Panc1 (cell line): ENCODE measurements around the gene LAMC3. TPM values are rescaled to one million over a fixed set of nuclear protein-coding genes. Genes with fewer than 3 reads are reported as not detected.

Source experiments
- ATAC-seq: fragments of 200-7000 bp; cut with Tn5 transposase; 2 replicates; pipeline ENCODE4 v1.9.1; 2020; ENCODE audit warnings: mild to moderate bottlenecking, moderate library complexity
- BruUV-seq: library from RNA; stranded (reverse); fragments of 400-500 nt; replicated peaks from 2 replicates; lab custom pipeline; 2021; lab: Mats Ljungman, UMichigan
- CTCF ChIA-PET: fragments of 300-600 bp; sonication (Branson Sonifier 250); formaldehyde crosslinking; loops from one replicate; lab custom pipeline; 2022; ENCODE audit warnings: antibody characterized with exemption; lab: Charles Lee
- POLR2A ChIA-PET: fragments of 300-600 bp; sonication (Branson Sonifier 250); formaldehyde crosslinking; loops from one replicate; lab custom pipeline; 2022; ENCODE audit warnings: antibody characterized with exemption; lab: Charles Lee
- DNase-seq: peaks from one replicate; pipeline ENCODE4 v3.0.0-alpha.2; 2010; ENCODE audit warnings: low read depth, low spot score
- H3K27ac ChIP-seq: 2 replicates; pipeline ENCODE4 v1.5.1; 2011; ENCODE audit warnings: mild to moderate bottlenecking, low read length, inconsistent platforms
- H3K27me3 ChIP-seq: fragments of 200-500 bp; sonication (Bioruptor generic); 2 replicates; pipeline ENCODE4 v1.6.0; 2014; ENCODE audit warnings: low read length, inconsistent platforms; ENCODE audit not compliant: control insufficient read depth, insufficient read depth
- H3K36me3 ChIP-seq: fragments of 200-500 bp; sonication (Bioruptor generic); 2 replicates; pipeline ENCODE4 v1.5.1; 2014; ENCODE audit warnings: inconsistent platforms, mild to moderate bottlenecking, low read length, moderate library complexity; ENCODE audit not compliant: control insufficient read depth, insufficient read depth
- H3K4me1 ChIP-seq: 2 replicates; pipeline ENCODE4 v1.5.1; 2011; ENCODE audit warnings: inconsistent platforms, mild to moderate bottlenecking, low read length, moderate library complexity; ENCODE audit not compliant: control insufficient read depth, insufficient read depth
- H3K4me3 ChIP-seq, 2 experiments: 2 replicates each; pipeline ENCODE4 v1.5.1; 2011 to 2012; ENCODE audit warnings: low read depth in 2 of 2, low read length in 2 of 2, mild to moderate bottlenecking in 2 of 2, inconsistent platforms in 1 of 2, moderate library complexity in 1 of 2
- H3K9me3 ChIP-seq: fragments of 200-500 bp; sonication (Bioruptor generic); 2 replicates; pipeline ENCODE4 v1.5.1; 2014; ENCODE audit warnings: low read depth, mild to moderate bottlenecking, inconsistent platforms, low read length, moderate library complexity; ENCODE audit not compliant: control insufficient read depth, insufficient read depth
- POLR2AphosphoS5 ChIP-seq: IDR thresholded peaks from 2 replicates; pipeline ENCODE4 v1.6.1; 2012; ENCODE audit warnings: mild to moderate bottlenecking, low read depth, low read length, moderate library complexity
- REST ChIP-seq, 2 experiments: IDR thresholded peaks; 2 replicates each; pipeline ENCODE4 v1.6.1; 2011 to 2012; ENCODE audit warnings: low read depth in 2 of 2, control low read depth in 1 of 2, low read length in 1 of 2, mild to moderate bottlenecking in 1 of 2, moderate library complexity in 1 of 2; ENCODE audit not compliant: insufficient read depth in 1 of 2
- SIN3A ChIP-seq: IDR thresholded peaks from 2 replicates; pipeline ENCODE4 v1.6.1; 2012; ENCODE audit warnings: low read depth, mild to moderate bottlenecking, low read length, moderate library complexity, borderline replicate concordance; ENCODE audit not compliant: insufficient read depth
- TCF7L2 ChIP-seq: IDR thresholded peaks from 2 replicates; pipeline ENCODE4 v1.6.1; 2011; ENCODE audit warnings: mild to moderate bottlenecking, low read depth, low read length, inconsistent platforms
- in situ Hi-C: cut with HindIII; loops from 2 replicates; pipeline ENCODE4 v1.10.0; 2016; ENCODE audit warnings: low sequenced_read_pairs, low pct_unique_long_range_greater_than_20kb
- intact Hi-C: fragments of 100-400 bp; cut with micrococcal nuclease; formaldehyde crosslinking; loops from one replicate; pipeline ENCODE4 v1.10.0; 2022; ENCODE audit not compliant: unreplicated experiment
- total RNA-seq: library from RNA; stranded (reverse); gene quantifications from one replicate; pipeline ENCODE4 v1.2.1, GENCODE V29; 2021; ENCODE audit not compliant: unreplicated experiment
- TF ChIP-seq, protein P1 (sequence below): fragments of 450-650 bp; IDR thresholded peaks from 2 replicates; pipeline ENCODE4 v1.5.1; 2017; ENCODE audit warnings: mild to moderate bottlenecking

The LAMC3 gene
- total RNA-seq, 1 experiment from 2014 or later = 16.4 TPM

DNA sequence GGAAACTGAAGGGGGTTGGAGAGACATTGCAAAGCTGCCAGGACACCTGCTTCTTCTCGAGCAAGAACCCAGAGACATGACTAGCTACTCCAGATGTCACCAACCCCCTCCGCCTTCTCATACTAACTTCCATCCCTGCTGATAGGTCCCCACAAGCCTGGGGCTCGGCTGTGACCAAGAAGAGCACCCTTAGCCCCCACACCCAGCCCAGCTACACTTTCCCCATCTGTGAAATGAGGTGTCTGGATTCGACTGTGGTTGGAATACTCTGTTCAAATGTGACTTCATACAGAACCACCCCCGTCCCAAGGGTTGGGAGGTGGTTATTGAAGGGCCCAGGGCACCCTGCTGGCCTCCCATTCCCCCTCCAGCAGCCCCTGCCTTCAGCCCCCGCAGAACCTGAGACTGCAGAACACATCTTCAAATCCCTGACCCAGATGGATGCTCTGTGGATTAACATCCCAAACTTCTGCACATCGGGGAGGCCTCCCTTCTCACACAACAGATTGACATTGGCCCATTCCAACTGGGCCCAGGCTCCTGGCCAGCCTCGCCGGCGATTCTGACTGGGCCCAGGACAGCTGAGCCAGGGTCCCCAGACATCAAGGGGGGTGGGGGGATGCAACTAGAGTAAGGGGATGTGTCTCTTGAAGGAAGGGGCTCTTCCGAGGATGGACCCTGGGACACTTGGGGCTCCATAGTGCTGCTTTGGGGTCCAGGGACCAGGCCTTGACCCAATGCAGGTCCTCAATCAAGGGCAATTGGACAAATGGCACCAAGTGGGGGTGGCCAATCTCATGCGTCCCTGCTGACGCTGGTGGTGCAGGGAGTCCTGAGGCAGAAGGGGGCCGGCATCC lies 48.2 kb upstream of the LAMC3 start:
- intact Hi-C loops (no loop called here), in situ Hi-C loops (no loop called here)
- peaks cover 5% of the 10 kb centered on the region for H3K4me1 ChIP-seq
- DNase-seq (no peak), ATAC-seq (no peak)
- TF ChIP-seq, protein P1, sequence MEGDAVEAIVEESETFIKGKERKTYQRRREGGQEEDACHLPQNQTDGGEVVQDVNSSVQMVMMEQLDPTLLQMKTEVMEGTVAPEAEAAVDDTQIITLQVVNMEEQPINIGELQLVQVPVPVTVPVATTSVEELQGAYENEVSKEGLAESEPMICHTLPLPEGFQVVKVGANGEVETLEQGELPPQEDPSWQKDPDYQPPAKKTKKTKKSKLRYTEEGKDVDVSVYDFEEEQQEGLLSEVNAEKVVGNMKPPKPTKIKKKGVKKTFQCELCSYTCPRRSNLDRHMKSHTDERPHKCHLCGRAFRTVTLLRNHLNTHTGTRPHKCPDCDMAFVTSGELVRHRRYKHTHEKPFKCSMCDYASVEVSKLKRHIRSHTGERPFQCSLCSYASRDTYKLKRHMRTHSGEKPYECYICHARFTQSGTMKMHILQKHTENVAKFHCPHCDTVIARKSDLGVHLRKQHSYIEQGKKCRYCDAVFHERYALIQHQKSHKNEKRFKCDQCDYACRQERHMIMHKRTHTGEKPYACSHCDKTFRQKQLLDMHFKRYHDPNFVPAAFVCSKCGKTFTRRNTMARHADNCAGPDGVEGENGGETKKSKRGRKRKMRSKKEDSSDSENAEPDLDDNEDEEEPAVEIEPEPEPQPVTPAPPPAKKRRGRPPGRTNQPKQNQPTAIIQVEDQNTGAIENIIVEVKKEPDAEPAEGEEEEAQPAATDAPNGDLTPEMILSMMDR = no peak
- TF ChIP-seq POLR2AphosphoS5 (no peak), SIN3A (no peak), REST (IDR thresholded peaks at IDR 0.05; ENCODE audit: insufficient read depth in 1 of 2, low read depth in 2 of 2, low read length in 1 of 2) (no peak), TCF7L2 (no peak)
- ChIA-PET POLR2A (no interaction called here), CTCF (no interaction called here)
- no peak overlapping the region for H3K4me3 ChIP-seq
- no peaks in the 10 kb centered on the region for H3K36me3 ChIP-seq
- H3K27me3 ChIP-seq = no peaks in the 10 kb centered on the region
- no TSS peak for BruUV-seq
- H3K9me3 ChIP-seq = no peaks in the 10 kb centered on the region
- no peak overlapping the region for H3K27ac ChIP-seq

DNA sequence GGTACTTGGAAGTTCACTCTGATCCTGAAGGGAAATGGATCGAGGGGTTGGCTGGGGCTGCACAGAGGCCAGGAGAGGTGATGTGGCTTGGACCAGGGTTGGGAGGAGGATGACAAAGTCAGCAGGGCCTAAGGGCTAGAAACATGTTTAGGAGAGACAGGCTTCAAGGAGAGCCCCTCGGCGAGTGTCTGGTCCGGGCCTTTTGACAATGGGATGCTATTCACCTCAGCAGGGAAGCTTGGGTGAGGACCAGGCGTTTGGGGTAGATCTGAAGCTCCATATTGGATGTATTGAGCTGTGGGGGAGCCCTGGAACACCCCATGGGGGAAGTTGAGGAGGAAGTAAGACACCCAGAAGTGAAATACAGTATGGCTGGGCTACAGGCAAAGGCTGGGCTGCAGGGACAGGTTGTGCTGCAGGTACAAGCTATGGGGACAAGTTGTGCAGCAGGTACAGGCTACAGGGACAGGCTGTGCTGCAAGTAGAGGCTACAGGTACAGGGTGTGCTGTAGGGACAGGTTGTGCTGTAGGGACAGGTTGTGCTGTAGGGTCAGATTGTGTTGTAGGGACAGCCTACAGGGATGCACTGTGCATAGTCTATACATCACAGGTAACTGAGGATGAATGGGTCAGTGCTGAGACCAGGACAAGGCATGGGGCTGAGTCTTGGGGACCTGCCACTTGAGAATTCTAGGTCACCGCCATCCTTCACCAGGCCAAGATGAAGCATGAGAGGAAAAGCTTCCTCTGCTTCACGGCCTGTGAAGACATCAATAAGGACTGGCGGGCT lies 47.3 kb upstream of the LAMC3 start:
- BruUV-seq = no TSS peak
- ATAC-seq = no peak
- peaks cover 5% of the 10 kb centered on the region for H3K4me1 ChIP-seq
- H3K9me3 ChIP-seq = no peaks in the 10 kb centered on the region
- in situ Hi-C loops = no loop called here
- H3K27ac ChIP-seq = no peak overlapping the region
- no peak overlapping the region for H3K4me3 ChIP-seq
- TF ChIP-seq POLR2AphosphoS5 (no peak), SIN3A (no peak), TCF7L2 (no peak), REST (IDR thresholded peaks at IDR 0.05; ENCODE audit: insufficient read depth in 1 of 2, low read depth in 2 of 2, low read length in 1 of 2) (no peak)
- TF ChIP-seq, protein P1 = no peak
- H3K36me3 ChIP-seq = no peaks in the 10 kb centered on the region
- DNase-seq = no peak
- ChIA-PET POLR2A (no interaction called here), CTCF (no interaction called here)
- H3K27me3 ChIP-seq = no peaks in the 10 kb centered on the region
- intact Hi-C loops = no loop called here
